SK-N-SH treated with all-trans-retinoic acid at 6 μM for 48 hours (cell line): ENCODE results near the gene IL17C.

Source experiments
- ARNTL ChIP-seq: fragments of 450-650 bp; formaldehyde crosslinking; IDR thresholded peaks from 2 replicates; pipeline ENCODE4 v1.5.0; 2020; ENCODE audit warnings: low read depth, mild to moderate bottlenecking, moderate library complexity, borderline replicate concordance
- BACH2 ChIP-seq: fragments of 250-450 bp; sonication (Bioruptor Pico); IDR thresholded peaks from 2 replicates; pipeline ENCODE4 v1.9.0; 2021; ENCODE audit warnings: mild to moderate bottlenecking, borderline replicate concordance
- CSDC2 ChIP-seq: fragments of 250-450 bp; sonication (Bioruptor Pico); IDR thresholded peaks from 2 replicates; pipeline ENCODE4 v1.5.0; 2020; ENCODE audit warnings: mild to moderate bottlenecking, moderate library complexity
- OSR1 ChIP-seq: fragments of 250-450 bp; sonication (Bioruptor Pico); IDR thresholded peaks from 2 replicates; pipeline ENCODE4 v1.8.0; 2022; ENCODE audit warnings: moderate library complexity, mild to moderate bottlenecking, inconsistent platforms
- PPARA ChIP-seq: fragments of 250-450 bp; sonication (Bioruptor Pico); IDR thresholded peaks from 2 replicates; pipeline ENCODE4 v1.5.0; 2020; ENCODE audit warnings: mild to moderate bottlenecking, borderline replicate concordance
- RARB ChIP-seq: fragments of 250-450 bp; sonication (Bioruptor Pico); IDR thresholded peaks from 2 replicates; pipeline ENCODE4 v1.8.0; 2021; ENCODE audit warnings: mild to moderate bottlenecking, moderate library complexity
- TCF4 ChIP-seq: fragments of 250-450 bp; sonication (Bioruptor Pico); IDR thresholded peaks from 2 replicates; pipeline ENCODE4 v1.8.0; 2021; ENCODE audit warnings: mild to moderate bottlenecking, moderate library complexity, borderline replicate concordance
- ZFP3 ChIP-seq: fragments of 250-450 bp; sonication (Bioruptor Pico); IDR thresholded peaks from 2 replicates; pipeline ENCODE4 v1.5.0; 2020; ENCODE audit warnings: mild to moderate bottlenecking, moderate library complexity
- ZFP30 ChIP-seq: fragments of 450-650 bp; formaldehyde crosslinking; IDR thresholded peaks from 2 replicates; pipeline ENCODE4 v1.5.0; 2022; ENCODE audit warnings: mild to moderate bottlenecking, moderate library complexity
- ZNF8 ChIP-seq: fragments of 450-650 bp; formaldehyde crosslinking; IDR thresholded peaks from 2 replicates; pipeline ENCODE4 v1.5.0; 2020; ENCODE audit warnings: mild to moderate bottlenecking, moderate library complexity
- TF ChIP-seq, protein P1 (sequence below): fragments of 250-450 bp; sonication (Bioruptor Pico); IDR thresholded peaks from 2 replicates; pipeline ENCODE4 v1.5.0; 2020; ENCODE audit warnings: mild to moderate bottlenecking, moderate library complexity
- TF ChIP-seq, protein P2 (sequence below): fragments of 250-450 bp; sonication (Bioruptor Pico); IDR thresholded peaks from 2 replicates; pipeline ENCODE4 v1.8.0; 2021; ENCODE audit warnings: low read depth, mild to moderate bottlenecking, moderate library complexity, borderline replicate concordance
- TF ChIP-seq, protein P3 (sequence below): fragments of 250-450 bp; sonication (Bioruptor Pico); IDR thresholded peaks from 2 replicates; pipeline ENCODE4 v1.8.0; 2020; ENCODE audit warnings: mild to moderate bottlenecking, moderate library complexity, borderline replicate concordance

DNA sequence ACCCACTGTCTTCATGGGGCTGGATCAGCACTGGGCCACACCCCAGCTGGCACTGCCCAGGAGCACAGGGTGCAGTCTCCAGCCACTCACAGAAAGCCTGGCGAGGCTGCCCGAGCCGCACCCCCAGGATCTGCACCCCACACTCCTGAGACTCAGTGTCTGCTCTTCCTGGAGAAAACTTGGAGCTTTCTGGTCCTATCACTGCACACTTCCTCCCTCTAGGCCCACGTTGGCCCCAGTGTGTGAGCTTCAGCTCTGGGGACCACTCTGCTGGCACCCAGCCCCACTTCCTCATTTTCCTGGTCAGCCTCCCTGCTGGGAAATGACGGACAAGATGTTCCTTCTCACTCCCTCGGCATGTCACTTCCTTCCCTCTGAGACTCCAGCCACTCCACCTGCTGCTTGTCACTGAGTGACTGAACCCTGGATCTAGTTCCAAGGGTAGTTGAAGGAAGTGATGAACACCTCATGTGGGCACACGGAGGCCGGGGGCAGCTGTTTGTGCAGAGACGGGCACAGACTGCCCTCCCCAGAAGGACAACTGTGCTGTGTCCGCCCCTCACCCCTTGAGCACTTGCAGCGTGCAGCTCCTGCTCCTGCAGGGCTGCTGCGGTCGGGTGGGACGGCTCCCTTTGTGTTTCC is 39.2 kb upstream of the IL17C start:
- TF ChIP-seq TCF4 (no peak), ZNF8 (no peak), RARB (CRISPR knock-in tag) (no peak), ARNTL (CRISPR knock-in tag) (no peak), BACH2 (CRISPR knock-in tag) (no peak), ZFP30 (CRISPR knock-in tag) (no peak), PPARA (CRISPR knock-in tag) (no peak), ZFP3 (CRISPR knock-in tag) (no peak), OSR1 (CRISPR knock-in tag) (no peak), CSDC2 (CRISPR knock-in tag) (no peak)
- TF ChIP-seq, protein P1, sequence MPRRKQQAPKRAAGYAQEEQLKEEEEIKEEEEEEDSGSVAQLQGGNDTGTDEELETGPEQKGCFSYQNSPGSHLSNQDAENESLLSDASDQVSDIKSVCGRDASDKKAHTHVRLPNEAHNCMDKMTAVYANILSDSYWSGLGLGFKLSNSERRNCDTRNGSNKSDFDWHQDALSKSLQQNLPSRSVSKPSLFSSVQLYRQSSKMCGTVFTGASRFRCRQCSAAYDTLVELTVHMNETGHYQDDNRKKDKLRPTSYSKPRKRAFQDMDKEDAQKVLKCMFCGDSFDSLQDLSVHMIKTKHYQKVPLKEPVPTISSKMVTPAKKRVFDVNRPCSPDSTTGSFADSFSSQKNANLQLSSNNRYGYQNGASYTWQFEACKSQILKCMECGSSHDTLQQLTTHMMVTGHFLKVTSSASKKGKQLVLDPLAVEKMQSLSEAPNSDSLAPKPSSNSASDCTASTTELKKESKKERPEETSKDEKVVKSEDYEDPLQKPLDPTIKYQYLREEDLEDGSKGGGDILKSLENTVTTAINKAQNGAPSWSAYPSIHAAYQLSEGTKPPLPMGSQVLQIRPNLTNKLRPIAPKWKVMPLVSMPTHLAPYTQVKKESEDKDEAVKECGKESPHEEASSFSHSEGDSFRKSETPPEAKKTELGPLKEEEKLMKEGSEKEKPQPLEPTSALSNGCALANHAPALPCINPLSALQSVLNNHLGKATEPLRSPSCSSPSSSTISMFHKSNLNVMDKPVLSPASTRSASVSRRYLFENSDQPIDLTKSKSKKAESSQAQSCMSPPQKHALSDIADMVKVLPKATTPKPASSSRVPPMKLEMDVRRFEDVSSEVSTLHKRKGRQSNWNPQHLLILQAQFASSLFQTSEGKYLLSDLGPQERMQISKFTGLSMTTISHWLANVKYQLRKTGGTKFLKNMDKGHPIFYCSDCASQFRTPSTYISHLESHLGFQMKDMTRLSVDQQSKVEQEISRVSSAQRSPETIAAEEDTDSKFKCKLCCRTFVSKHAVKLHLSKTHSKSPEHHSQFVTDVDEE (CRISPR knock-in tag): no peak
- TF ChIP-seq, protein P2, sequence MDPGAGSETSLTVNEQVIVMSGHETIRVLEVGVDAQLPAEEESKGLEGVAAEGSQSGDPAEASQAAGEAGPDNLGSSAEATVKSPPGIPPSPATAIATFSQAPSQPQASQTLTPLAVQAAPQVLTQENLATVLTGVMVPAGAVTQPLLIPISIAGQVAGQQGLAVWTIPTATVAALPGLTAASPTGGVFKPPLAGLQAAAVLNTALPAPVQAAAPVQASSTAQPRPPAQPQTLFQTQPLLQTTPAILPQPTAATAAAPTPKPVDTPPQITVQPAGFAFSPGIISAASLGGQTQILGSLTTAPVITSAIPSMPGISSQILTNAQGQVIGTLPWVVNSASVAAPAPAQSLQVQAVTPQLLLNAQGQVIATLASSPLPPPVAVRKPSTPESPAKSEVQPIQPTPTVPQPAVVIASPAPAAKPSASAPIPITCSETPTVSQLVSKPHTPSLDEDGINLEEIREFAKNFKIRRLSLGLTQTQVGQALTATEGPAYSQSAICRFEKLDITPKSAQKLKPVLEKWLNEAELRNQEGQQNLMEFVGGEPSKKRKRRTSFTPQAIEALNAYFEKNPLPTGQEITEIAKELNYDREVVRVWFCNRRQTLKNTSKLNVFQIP (CRISPR knock-in tag): no peak
- TF ChIP-seq, protein P3, sequence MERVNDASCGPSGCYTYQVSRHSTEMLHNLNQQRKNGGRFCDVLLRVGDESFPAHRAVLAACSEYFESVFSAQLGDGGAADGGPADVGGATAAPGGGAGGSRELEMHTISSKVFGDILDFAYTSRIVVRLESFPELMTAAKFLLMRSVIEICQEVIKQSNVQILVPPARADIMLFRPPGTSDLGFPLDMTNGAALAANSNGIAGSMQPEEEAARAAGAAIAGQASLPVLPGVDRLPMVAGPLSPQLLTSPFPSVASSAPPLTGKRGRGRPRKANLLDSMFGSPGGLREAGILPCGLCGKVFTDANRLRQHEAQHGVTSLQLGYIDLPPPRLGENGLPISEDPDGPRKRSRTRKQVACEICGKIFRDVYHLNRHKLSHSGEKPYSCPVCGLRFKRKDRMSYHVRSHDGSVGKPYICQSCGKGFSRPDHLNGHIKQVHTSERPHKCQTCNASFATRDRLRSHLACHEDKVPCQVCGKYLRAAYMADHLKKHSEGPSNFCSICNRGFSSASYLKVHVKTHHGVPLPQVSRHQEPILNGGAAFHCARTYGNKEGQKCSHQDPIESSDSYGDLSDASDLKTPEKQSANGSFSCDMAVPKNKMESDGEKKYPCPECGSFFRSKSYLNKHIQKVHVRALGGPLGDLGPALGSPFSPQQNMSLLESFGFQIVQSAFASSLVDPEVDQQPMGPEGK: no peak
